22Rv1 (cell line): ENCODE results near the gene APBA2.

ENCODE experiments used
- CTCF ChIP-seq: fragments of 450-650 bp; IDR thresholded peaks from 2 replicates; pipeline ENCODE4 v1.5.1; 2017; ENCODE audit warnings: mild to moderate bottlenecking
- ZFX ChIP-seq: fragments of 450-650 bp; IDR thresholded peaks from 2 replicates; pipeline ENCODE4 v1.6.1; 2017; ENCODE audit warnings: antibody characterized with exemption, borderline replicate concordance

GRCh38 chr15:29103824-29104565, 218.2 kb downstream of the APBA2 start:
- TF ChIP-seq CTCF = peak; percentile 98
- TF ChIP-seq ZFX = no peak
